Activated T-helper 1 cell treated with anti-CD3 and anti-CD28 coated beads, Interleukin-12 subunit alpha, Interleukin-12 subunit beta, Interleukin-2, Interleukin-4 antibody, amounts not matched to agents 30 ng/mL and 10 ng/mL and 1 ng/mL, durations not matched to agents 14 hours and 24 hours and 36 hours (primary cell): ENCODE data around the gene ESPN. TPM values are rescaled to one million over a fixed set of nuclear protein-coding genes. Genes with fewer than 3 reads are reported as not detected.

Source experiments
- DNase-seq: peaks from one replicate; pipeline ENCODE4 v3.0.0; 2021; ENCODE audit warnings: low spot score
- H3K27ac Mint-ChIP-seq: one replicate; pipeline ENCODE4 v1.8.0; 2021; ENCODE audit warnings: mild to moderate bottlenecking, mixed read lengths
- H3K27me3 Mint-ChIP-seq: one replicate; pipeline ENCODE4 v1.8.0; 2022; ENCODE audit warnings: mild to moderate bottlenecking, moderate library complexity, mixed read lengths; ENCODE audit not compliant: insufficient read depth
- H3K36me3 Mint-ChIP-seq: one replicate; pipeline ENCODE4 v1.8.0; 2021; ENCODE audit warnings: low read depth, mixed read lengths
- H3K4me1 Mint-ChIP-seq: one replicate; pipeline ENCODE4 v1.8.0; 2021; ENCODE audit warnings: low read depth, mixed read lengths
- H3K4me3 Mint-ChIP-seq: one replicate; pipeline ENCODE4 v1.8.0; 2021; ENCODE audit warnings: mild to moderate bottlenecking, moderate library complexity, mixed read lengths
- H3K9me3 Mint-ChIP-seq: one replicate; pipeline ENCODE4 v1.8.0; 2021; ENCODE audit warnings: mixed read lengths
- intact Hi-C: fragments of 100-400 bp; cut with micrococcal nuclease; formaldehyde crosslinking; loops from one replicate; pipeline ENCODE4 v1.15.1; 2024
- total RNA-seq: library from RNA; stranded (reverse); gene quantifications from 2 replicates; pipeline ENCODE4 v1.2.3, GENCODE V29; 2022

Gene ESPN
- total RNA-seq, 1 donor from 2014 or later = 1.2 TPM

GRCh38 chr1:6508816-6509189, 84.2 kb downstream of the ESPN start:
- intact Hi-C loops = no loop called here
- Mint-ChIP-seq H3K36me3 (no peaks in the 10 kb centered on the region), H3K27ac (no peak overlapping the region), H3K4me3 (no peak overlapping the region), H3K4me1 (no peaks in the 10 kb centered on the region), H3K27me3 (no peaks in the 10 kb centered on the region), H3K9me3 (no peaks in the 10 kb centered on the region)
- no peak for DNase-seq

GRCh38 chr1:6509220-6509918, 84.8 kb downstream of the ESPN start:
- intact Hi-C loops = no loop called here
- no peak for DNase-seq
- no peak overlapping the region for H3K4me3 Mint-ChIP-seq
- H3K36me3 Mint-ChIP-seq = no peaks in the 10 kb centered on the region
- H3K9me3 Mint-ChIP-seq = no peaks in the 10 kb centered on the region
- H3K4me1 Mint-ChIP-seq = no peaks in the 10 kb centered on the region
- no peak overlapping the region for H3K27ac Mint-ChIP-seq
- H3K27me3 Mint-ChIP-seq = no peaks in the 10 kb centered on the region

GRCh38 chr1:6509919-6510291, 85.3 kb downstream of the ESPN start:
- Mint-ChIP-seq H3K27me3 (no peaks in the 10 kb centered on the region), H3K4me3 (no peak overlapping the region), H3K9me3 (no peaks in the 10 kb centered on the region), H3K36me3 (no peaks in the 10 kb centered on the region), H3K27ac (no peak overlapping the region), H3K4me1 (no peaks in the 10 kb centered on the region)
- no peak for DNase-seq
- intact Hi-C loops = no loop called here

- Mint-ChIP-seq H3K9me3 (no peaks in the 10 kb centered on the region), H3K4me1 (no peaks in the 10 kb centered on the region), H3K27me3 (no peaks in the 10 kb centered on the region), H3K36me3 (no peaks in the 10 kb centered on the region), H3K4me3 (no peak overlapping the region), H3K27ac (no peak overlapping the region)
- intact Hi-C loops = no loop called here
- DNase-seq = no peak
Observed at GRCh38 chr1:6510493-6510892, 85.9 kb downstream of the ESPN start.

Other genes starting within 250 kb of the ESPN start
- 0.62 and 0.83 TPM in 2 replicates for gene CHD5, start 244.5 kb upstream of the ESPN start, total RNA-seq
- gene RPL22, start 225.2 kb upstream of the ESPN start, total RNA-seq = 421 and 457 TPM in 2 replicates
- 65.8 and 71.6 TPM in 2 replicates for gene RNF207, start 218.7 kb upstream of the ESPN start, total RNA-seq
- gene ICMT, start 188.8 kb upstream of the ESPN start, total RNA-seq = 65.0 and 65.9 TPM in 2 replicates
- gene HES3, start 180.6 kb upstream of the ESPN start, total RNA-seq = not detected in 2 replicates
- 1.4 and 1.6 TPM in 2 replicates for gene GPR153, start 163.7 kb upstream of the ESPN start, total RNA-seq
- gene ACOT7, start 31.0 kb upstream of the ESPN start, total RNA-seq = 124 and 126 TPM in 2 replicates
- gene HES2, start 4.9 kb upstream of the ESPN start, total RNA-seq = 0.27 and 0.29 TPM in 2 replicates
- 151 and 158 TPM in 2 replicates for gene TNFRSF25, start 41.4 kb downstream of the ESPN start, total RNA-seq
- gene PLEKHG5, start 66.9 kb downstream of the ESPN start, total RNA-seq = 1.8 and 2.2 TPM in 2 replicates
- gene NOL9, start 129.7 kb downstream of the ESPN start, total RNA-seq = 50.4 and 58.9 TPM in 2 replicates
- not detected in 2 replicates for gene TAS1R1, start 130.5 kb downstream of the ESPN start, total RNA-seq
- gene ZBTB48, start 155.2 kb downstream of the ESPN start, total RNA-seq = 34.5 and 35.7 TPM in 2 replicates
- 27.8 and 28.1 TPM in 2 replicates for gene KLHL21, start 178.1 kb downstream of the ESPN start, total RNA-seq
- 18.8 and 19.5 TPM in 2 replicates for gene PHF13, start 189.0 kb downstream of the ESPN start, total RNA-seq
- gene THAP3, start 200.1 kb downstream of the ESPN start, total RNA-seq = 22.2 and 23.5 TPM in 2 replicates